ENCODE data around the gene RIOK1. TPM values are rescaled to one million over a fixed set of nuclear protein-coding genes. Genes with fewer than 3 reads are reported as not detected.

The RIOK1 gene
- total and polyA plus RNA-seq, 8 donors: 8.7 to 105 (median 13.1) TPM

- peak in 1 of 2 donors; percentile 79 for DNase-seq
- no peak for TF ChIP-seq EP300 (IDR thresholded peaks at IDR 0.05)
- TF ChIP-seq POLR2A (IDR thresholded peaks at IDR 0.05): no peak
- no peak for TF ChIP-seq CTCF (IDR thresholded peaks at IDR 0.05)
- no peak for TF ChIP-seq POLR2AphosphoS5 (IDR thresholded peaks at IDR 0.05)
- peaks cover 0 to 14% (median 12%) of the 10 kb centered on the region in 4 donors for H3K36me3 ChIP-seq
- H3K4me3 ChIP-seq: peak overlapping the region; percentile 72 to 91 (median 84)
- H3K27me3 ChIP-seq: no peaks in the 10 kb centered on the region
- H3K27ac ChIP-seq: peak overlapping the region; percentile 87 to 95 (median 93)
- H3K4me1 ChIP-seq: peaks cover 19 to 37% (median 28%) of the 10 kb centered on the region in 4 donors
- 0 to 1% (median 1%) methylated on average over 9 to 11 of the region's 11 CpGs for WGBS, 5 donors
- intact Hi-C loops (cut with DNase I; ENCODE audit: low total_unique reads): no loop called here
- no peaks in the 10 kb centered on the region for H3K9me3 ChIP-seq
These were observed 502 bp upstream of the RIOK1 start for GRCh38 chr6:7389162-7389450.

- intact Hi-C loops (cut with DNase I; ENCODE audit: low total_unique reads): loop anchor here (10.0 kb wide), 1 partner anchor 204 kb away; the partner anchor contains the start of gene SNRNP48
- DNase-seq: no peak
These were observed 744 bp downstream of the RIOK1 start for GRCh38 chr6:7390226-7390878.

GRCh38 chr6:7391151-7391550, 1.5 kb downstream of the RIOK1 start:
- peaks cover 0 to 35% (median 32%) of the 10 kb centered on the region in 4 donors for H3K36me3 ChIP-seq
- no peak for DNase-seq
- H3K9me3 ChIP-seq: no peaks in the 10 kb centered on the region
- no peak overlapping the region for H3K27ac ChIP-seq
- WGBS, 5 donors: 78 to 84% (median 81%) methylated on average over 4 of the region's 4 CpGs
- peak overlapping the region in 2 of 4 donors; percentile 72 to 91 for H3K4me3 ChIP-seq
- intact Hi-C loops (cut with DNase I; ENCODE audit: low total_unique reads): loop anchor here (10.0 kb wide), 1 partner anchor 204 kb away; the partner anchor contains the start of gene SNRNP48
- no peak for TF ChIP-seq EP300 (IDR thresholded peaks at IDR 0.05)
- no peak for TF ChIP-seq POLR2AphosphoS5 (IDR thresholded peaks at IDR 0.05)
- no peak for TF ChIP-seq POLR2A (IDR thresholded peaks at IDR 0.05)
- no peak for TF ChIP-seq CTCF (IDR thresholded peaks at IDR 0.05)
- no peaks in the 10 kb centered on the region for H3K27me3 ChIP-seq
- H3K4me1 ChIP-seq: peaks cover 19 to 37% (median 28%) of the 10 kb centered on the region in 4 donors

More at GRCh38 chr6:7390226-7390878, 744 bp downstream of the RIOK1 start:
- Histone ChIP-seq H3K4me1 (peaks cover 19 to 37% (median 28%) of the 10 kb centered on the region in 4 donors), H3K36me3 (peaks cover 0 to 27% (median 24%) of the 10 kb centered on the region in 4 donors), H3K27ac (peak overlapping the region; percentile 87 to 95 (median 93)), H3K4me3 (peak overlapping the region; percentile 72 to 91 (median 84)), H3K9me3 (no peaks in the 10 kb centered on the region), H3K27me3 (no peaks in the 10 kb centered on the region)
- 1 to 2% (median 2%) methylated on average over 14 of the region's 14 CpGs for WGBS, 5 donors
- TF ChIP-seq POLR2A (IDR thresholded peaks at IDR 0.05): no peak
- no peak for TF ChIP-seq POLR2AphosphoS5 (IDR thresholded peaks at IDR 0.05)
- TF ChIP-seq CTCF (IDR thresholded peaks at IDR 0.05): peak in 1 of 7 experiments; percentile 2

- intact Hi-C loops (cut with DNase I; ENCODE audit: low total_unique reads): loop anchor here (10.0 kb wide), 1 partner anchor 202 kb away; the partner anchor contains the start of gene SNRNP48
- 55 to 73% (median 61%) methylated on average over 6 of the region's 6 CpGs for WGBS, 5 donors
- H3K9me3 ChIP-seq: no peaks in the 10 kb centered on the region
- no peak for DNase-seq
- peaks cover 19 to 37% (median 28%) of the 10 kb centered on the region in 4 donors for H3K4me1 ChIP-seq
- no peaks in the 10 kb centered on the region for H3K27me3 ChIP-seq
- H3K36me3 ChIP-seq: peaks cover 0 to 47% (median 45%) of the 10 kb centered on the region in 4 donors
- TF ChIP-seq POLR2A (IDR thresholded peaks at IDR 0.05) (no peak), POLR2AphosphoS5 (IDR thresholded peaks at IDR 0.05) (no peak), EP300 (IDR thresholded peaks at IDR 0.05) (no peak), CTCF (IDR thresholded peaks at IDR 0.05) (no peak)
- no peak overlapping the region for H3K4me3 ChIP-seq
- no peak overlapping the region for H3K27ac ChIP-seq
These were observed 2.8 kb downstream of the RIOK1 start for GRCh38 chr6:7392402-7392801.

All from stomach (tissue), 9 donors.